Karpas-422 (cell line): Measurements from ENCODE around the gene PKD2L2. TPM values are rescaled to one million over a fixed set of nuclear protein-coding genes. Genes with fewer than 3 reads are reported as not detected.

Source experiments
- DNase-seq: peaks from one replicate; pipeline ENCODE4 v3.0.0-alpha.2; 2015
- H2AFZ ChIP-seq: fragments of 200-600 bp; sonication (generic); 2 replicates; pipeline ENCODE4 v1.6.1; 2014; ENCODE audit warnings: antibody characterized with exemption, low read length, mixed read lengths
- H3K27ac ChIP-seq: fragments of 200-600 bp; sonication (generic); 2 replicates; pipeline ENCODE4 v1.5.1; 2014; ENCODE audit warnings: mild to moderate bottlenecking, low read length, moderate library complexity
- H3K27me3 ChIP-seq: fragments of 200-600 bp; sonication (generic); 2 replicates; pipeline ENCODE4 v1.6.1; 2014; ENCODE audit warnings: low read length, mixed read lengths
- H3K36me3 ChIP-seq: fragments of 200-600 bp; sonication (generic); 2 replicates; pipeline ENCODE4 v1.6.1; 2014; ENCODE audit warnings: low read length, mixed read lengths; ENCODE audit not compliant: insufficient read depth
- H3K4me1 ChIP-seq: fragments of 200-600 bp; sonication (generic); 2 replicates; pipeline ENCODE4 v1.6.1; 2014; ENCODE audit warnings: mild to moderate bottlenecking, low read length, mixed read lengths
- H3K4me2 ChIP-seq: fragments of 200-600 bp; sonication (generic); 2 replicates; pipeline ENCODE4 v1.6.1; 2014; ENCODE audit warnings: low read length, low read depth, mild to moderate bottlenecking; ENCODE audit not compliant: poor library complexity, severe bottlenecking
- H3K4me3 ChIP-seq: fragments of 200-600 bp; sonication (generic); 2 replicates; pipeline ENCODE4 v1.5.1; 2014; ENCODE audit warnings: mild to moderate bottlenecking, antibody characterized with exemption, low read length, mixed read lengths
- H3K79me2 ChIP-seq: fragments of 200-600 bp; sonication (generic); 2 replicates; pipeline ENCODE4 v1.6.1; 2014; ENCODE audit warnings: mild to moderate bottlenecking, low read length, mixed read lengths
- H3K9ac ChIP-seq: fragments of 200-600 bp; sonication (generic); 2 replicates; pipeline ENCODE4 v1.6.0; 2014; ENCODE audit warnings: low read length
- H3K9me2 ChIP-seq: fragments of 200-600 bp; sonication (generic), shearing (Covaris generic); replicated peaks from 2 replicates; pipeline ENCODE4 v1.6.0; 2014; ENCODE audit warnings: mild to moderate bottlenecking, low read length, moderate library complexity; ENCODE audit not compliant: insufficient read depth
- H3K9me3 ChIP-seq: fragments of 300-700, 200-600 bp; sonication (generic); 2 replicates; pipeline ENCODE4 v1.6.1; 2014; ENCODE audit warnings: low read length, mixed read lengths
- H4K20me1 ChIP-seq: fragments of 200-600 bp; sonication (generic); 2 replicates; pipeline ENCODE4 v1.6.1; 2014; ENCODE audit warnings: mild to moderate bottlenecking, antibody characterized with exemption, low read length, low read depth; ENCODE audit not compliant: insufficient read depth
- total RNA-seq: library from RNA; depleted of rRNA; stranded (reverse); fragments of >200 nt; shearing (Covaris generic); gene quantifications from 2 replicates; pipeline ENCODE4 v1.2.3, GENCODE V29; 2014; ENCODE audit warnings: low replicate concordance

The PKD2L2 gene
- total RNA-seq, 1 experiment from 2014 or later: not detected

GRCh38 chr5:137891849-137892248 lies 2.6 kb downstream of the PKD2L2 start:
- Histone ChIP-seq H3K4me3 (no peak overlapping the region), H3K27me3 (no peaks in the 10 kb centered on the region), H2AFZ (no peak overlapping the region)

GRCh38 chr5:137894586-137894985 lies 5.3 kb downstream of the PKD2L2 start:
- DNase-seq: no peak
- H3K9me2 ChIP-seq: no peaks in the 10 kb centered on the region
- no peak overlapping the region for H3K9ac ChIP-seq
- no peak overlapping the region for H2AFZ ChIP-seq
- no peak overlapping the region for H3K4me3 ChIP-seq
- no peak overlapping the region for H3K4me2 ChIP-seq
- H3K27me3 ChIP-seq: no peaks in the 10 kb centered on the region
- no peaks in the 10 kb centered on the region for H3K79me2 ChIP-seq
- H3K9me3 ChIP-seq: no peaks in the 10 kb centered on the region
- peaks cover 7% of the 10 kb centered on the region for H3K4me1 ChIP-seq
- H3K36me3 ChIP-seq: no peaks in the 10 kb centered on the region
- no peak overlapping the region for H3K27ac ChIP-seq
- no peaks in the 10 kb centered on the region for H4K20me1 ChIP-seq

More at GRCh38 chr5:137891849-137892248, 2.6 kb downstream of the PKD2L2 start:
- H4K20me1 ChIP-seq: no peaks in the 10 kb centered on the region
- H3K9me2 ChIP-seq: no peaks in the 10 kb centered on the region
- H3K79me2 ChIP-seq: no peaks in the 10 kb centered on the region
- H3K36me3 ChIP-seq: no peaks in the 10 kb centered on the region
- no peak for DNase-seq
- no peaks in the 10 kb centered on the region for H3K9me3 ChIP-seq
- H3K27ac ChIP-seq: no peak overlapping the region
- peaks cover 22% of the 10 kb centered on the region for H3K4me1 ChIP-seq
- no peak overlapping the region for H3K4me2 ChIP-seq
- no peak overlapping the region for H3K9ac ChIP-seq

GRCh38 chr5:137896560-137896959 lies 7.3 kb downstream of the PKD2L2 start:
- Histone ChIP-seq H4K20me1 (no peaks in the 10 kb centered on the region), H3K4me3 (no peak overlapping the region), H3K9me3 (no peaks in the 10 kb centered on the region), H3K9ac (no peak overlapping the region), H3K4me1 (peaks cover 4% of the 10 kb centered on the region), H3K9me2 (no peaks in the 10 kb centered on the region), H2AFZ (no peak overlapping the region), H3K36me3 (no peaks in the 10 kb centered on the region), H3K4me2 (no peak overlapping the region), H3K27ac (no peak overlapping the region), H3K79me2 (no peaks in the 10 kb centered on the region), H3K27me3 (no peaks in the 10 kb centered on the region)
- DNase-seq: no peak

GRCh38 chr5:137899493-137899892 lies 10.2 kb downstream of the PKD2L2 start:
- Histone ChIP-seq H4K20me1 (no peaks in the 10 kb centered on the region), H3K36me3 (no peaks in the 10 kb centered on the region), H3K9me2 (no peaks in the 10 kb centered on the region), H3K27me3 (no peaks in the 10 kb centered on the region), H3K79me2 (no peaks in the 10 kb centered on the region), H3K9me3 (no peaks in the 10 kb centered on the region), H3K27ac (no peak overlapping the region), H3K9ac (no peak overlapping the region), H2AFZ (no peak overlapping the region), H3K4me2 (no peak overlapping the region), H3K4me1 (peaks cover 4% of the 10 kb centered on the region), H3K4me3 (no peak overlapping the region)
- no peak for DNase-seq

- Histone ChIP-seq H3K79me2 (no peaks in the 10 kb centered on the region), H3K27me3 (no peaks in the 10 kb centered on the region), H3K27ac (no peak overlapping the region), H2AFZ (no peak overlapping the region), H3K9me2 (no peaks in the 10 kb centered on the region), H3K4me2 (no peak overlapping the region), H4K20me1 (no peaks in the 10 kb centered on the region), H3K4me3 (no peak overlapping the region), H3K9me3 (no peaks in the 10 kb centered on the region), H3K4me1 (peaks cover 4% of the 10 kb centered on the region), H3K9ac (no peak overlapping the region), H3K36me3 (no peaks in the 10 kb centered on the region)
- DNase-seq: no peak
Measured at GRCh38 chr5:137901011-137901817, 12.0 kb downstream of the PKD2L2 start.

- DNase-seq: no peak
- Histone ChIP-seq H2AFZ (no peak overlapping the region), H3K27me3 (no peaks in the 10 kb centered on the region), H3K9me2 (no peaks in the 10 kb centered on the region), H3K4me1 (peaks cover 2% of the 10 kb centered on the region), H3K4me3 (no peak overlapping the region), H3K36me3 (no peaks in the 10 kb centered on the region), H4K20me1 (no peaks in the 10 kb centered on the region), H3K9ac (no peak overlapping the region), H3K9me3 (no peaks in the 10 kb centered on the region), H3K27ac (no peak overlapping the region), H3K4me2 (no peak overlapping the region), H3K79me2 (no peaks in the 10 kb centered on the region)
Measured at GRCh38 chr5:137902408-137903133, 13.3 kb downstream of the PKD2L2 start.

- no peaks in the 10 kb centered on the region for H3K36me3 ChIP-seq
- H2AFZ ChIP-seq: no peak overlapping the region
- DNase-seq: no peak
- H3K79me2 ChIP-seq: no peaks in the 10 kb centered on the region
- peaks cover 7% of the 10 kb centered on the region; the same call in 1 of the 2 replicates for H3K9me3 ChIP-seq
- H3K9me2 ChIP-seq: no peaks in the 10 kb centered on the region
- H4K20me1 ChIP-seq: no peaks in the 10 kb centered on the region
- H3K27me3 ChIP-seq: no peaks in the 10 kb centered on the region
- no peaks in the 10 kb centered on the region for H3K4me1 ChIP-seq
- no peak overlapping the region for H3K4me3 ChIP-seq
- no peak overlapping the region for H3K9ac ChIP-seq
- no peak overlapping the region for H3K4me2 ChIP-seq
- no peak overlapping the region for H3K27ac ChIP-seq
Measured at GRCh38 chr5:137914758-137915157, 25.5 kb downstream of the PKD2L2 start.

- H3K9me2 ChIP-seq: no peaks in the 10 kb centered on the region
- H3K4me1 ChIP-seq: no peaks in the 10 kb centered on the region
- H3K9me3 ChIP-seq: peaks cover 7% of the 10 kb centered on the region; the same call in 1 of the 2 replicates
- H2AFZ ChIP-seq: no peak overlapping the region
- no peak overlapping the region for H3K4me2 ChIP-seq
- no peaks in the 10 kb centered on the region for H3K36me3 ChIP-seq
- H3K27ac ChIP-seq: no peak overlapping the region
- no peaks in the 10 kb centered on the region for H3K79me2 ChIP-seq
- H4K20me1 ChIP-seq: no peaks in the 10 kb centered on the region
- H3K27me3 ChIP-seq: no peaks in the 10 kb centered on the region
- no peak overlapping the region for H3K4me3 ChIP-seq
- H3K9ac ChIP-seq: no peak overlapping the region
- no peak for DNase-seq
Measured at GRCh38 chr5:137916923-137917322, 27.7 kb downstream of the PKD2L2 start.
